HG03342 (cell line): Measurements from ENCODE around the gene HEBP1.
A peak's percentile ranks its signal among the peaks of the same experiment; 100 is the strongest.
"Not testable (repeated sequence)": the region's sequence is repeated elsewhere in the genome, so short reads cannot be mapped to it uniquely, and the experiment has no call there.

ENCODE experiments used
- ATAC-seq: cut with Tn5 transposase; IDR thresholded peaks from one replicate; pipeline ENCODE4 v1.9.1; 2021; ENCODE audit warnings: mild to moderate bottlenecking, moderate library complexity; ENCODE audit not compliant: unreplicated experiment

The HEBP1 gene, protein sequence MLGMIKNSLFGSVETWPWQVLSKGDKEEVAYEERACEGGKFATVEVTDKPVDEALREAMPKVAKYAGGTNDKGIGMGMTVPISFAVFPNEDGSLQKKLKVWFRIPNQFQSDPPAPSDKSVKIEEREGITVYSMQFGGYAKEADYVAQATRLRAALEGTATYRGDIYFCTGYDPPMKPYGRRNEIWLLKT

DNA sequence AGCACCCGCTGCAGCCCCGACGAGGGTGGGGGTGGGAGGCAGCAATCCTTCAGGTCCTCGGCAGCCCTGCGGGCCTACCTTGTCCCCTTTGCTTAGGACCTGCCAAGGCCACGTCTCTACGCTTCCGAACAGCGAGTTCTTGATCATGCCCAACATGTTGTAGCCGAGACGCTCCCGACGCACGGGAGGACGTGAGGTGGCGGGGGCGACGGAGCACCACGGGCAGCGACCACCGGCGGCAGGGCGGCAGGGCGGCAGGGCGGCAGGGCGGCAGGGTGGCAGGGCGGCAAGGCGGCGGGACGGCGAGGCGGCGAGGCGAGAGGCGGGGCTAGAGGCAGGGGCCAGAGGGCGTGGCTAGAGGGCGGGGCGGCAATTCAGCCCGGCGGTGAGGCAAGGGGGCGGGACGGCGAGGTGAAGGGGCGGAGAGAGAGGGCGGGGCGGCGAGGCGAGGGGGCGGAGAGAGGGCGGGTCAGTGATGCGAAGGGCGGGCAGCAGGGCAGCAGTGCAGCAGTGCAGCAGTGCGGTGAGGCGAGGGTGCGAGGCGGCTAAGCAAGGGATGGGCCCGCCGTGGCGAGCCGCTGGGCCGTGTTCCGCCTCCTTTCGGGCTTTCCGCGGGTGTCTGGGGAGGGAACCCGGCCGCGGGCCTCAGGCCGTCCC, at the start of gene HEBP1:
HEBP1 (minus strand) TSS at position 307 of the 657 bp plus-strand sequence; CDS start at position 156, 151 bp downstream.
- peak; percentile 89 for ATAC-seq

DNA sequence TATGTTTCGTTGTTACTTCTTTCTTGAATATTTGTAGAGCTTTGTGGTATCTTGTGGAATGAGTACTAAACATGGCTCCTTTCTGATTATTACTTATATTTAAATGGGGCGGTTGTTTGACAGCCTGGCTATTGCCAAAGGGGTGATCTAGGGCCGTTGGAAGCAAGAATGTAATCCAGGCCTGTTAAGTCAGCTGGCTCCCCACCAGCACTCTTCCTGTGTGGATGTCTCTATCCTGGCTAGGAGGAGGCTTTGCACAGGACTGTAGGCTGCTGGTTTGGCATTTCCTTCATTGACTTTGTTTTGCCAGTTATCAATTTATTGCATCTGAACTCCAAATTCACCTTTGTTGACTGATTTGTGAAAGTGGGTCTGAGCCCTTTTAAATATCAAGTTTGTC, 49.8 kb upstream of the HEBP1 start:
- no peak for ATAC-seq

DNA sequence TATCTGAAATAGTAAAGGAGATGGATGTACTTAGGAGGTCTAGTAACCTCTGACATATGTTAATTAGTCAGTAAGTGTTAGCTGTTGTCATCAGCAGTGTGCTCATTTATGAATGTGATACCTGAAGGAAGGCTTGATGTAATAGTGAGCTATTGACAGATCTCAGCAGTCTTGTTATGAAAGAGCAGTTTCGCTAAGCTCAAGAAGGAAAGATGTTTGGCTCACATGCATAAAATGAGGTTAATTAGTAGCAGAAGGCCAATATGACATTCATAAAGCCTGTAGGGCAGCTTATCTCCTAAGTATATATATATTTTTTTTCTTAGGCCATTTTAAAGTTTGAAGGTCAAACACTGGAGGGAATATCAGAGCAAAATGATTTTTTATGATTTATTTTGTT, 46.9 kb upstream of the HEBP1 start:
- peak; percentile 42 for ATAC-seq

DNA sequence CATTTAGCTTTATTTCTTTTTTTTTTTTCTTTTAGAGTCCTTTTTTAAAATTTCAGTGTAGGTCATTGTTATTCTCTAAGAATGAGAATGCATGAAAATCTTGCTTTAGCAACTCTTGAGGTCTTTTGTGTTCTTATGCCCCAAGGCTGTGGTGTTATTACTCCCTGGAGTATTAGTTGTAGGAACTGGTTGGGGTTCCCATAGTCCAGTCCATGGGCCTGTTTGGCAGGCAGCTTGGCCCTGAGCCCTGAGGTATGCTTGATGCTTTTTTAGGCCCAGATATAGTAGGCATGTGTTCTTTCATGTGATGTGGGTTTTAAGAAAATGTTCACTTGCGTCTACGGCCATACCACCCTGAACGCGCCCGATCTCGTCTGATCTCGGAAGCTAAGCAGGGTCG, 45.8 kb upstream of the HEBP1 start:
- no peak for ATAC-seq

DNA sequence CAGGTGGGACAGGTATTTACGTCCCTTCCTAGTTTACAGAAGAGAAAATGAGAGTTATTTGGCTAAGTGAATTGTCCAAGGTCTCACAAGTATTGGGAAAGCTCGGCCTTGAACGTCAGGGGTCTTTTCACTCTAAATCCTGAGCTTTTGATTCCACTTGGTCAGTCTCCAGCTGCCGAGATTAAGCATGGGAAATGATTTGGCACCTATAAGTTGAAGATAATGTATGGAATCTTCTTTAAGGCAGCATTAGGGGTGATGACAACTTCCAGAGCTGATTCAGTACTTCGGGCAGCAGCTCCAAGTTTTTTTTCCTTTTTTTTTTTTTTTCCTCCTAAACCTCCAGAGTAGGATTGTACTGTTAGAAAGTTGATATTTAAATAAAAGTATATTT, 44.8 kb upstream of the HEBP1 start:
- ATAC-seq, result no peak

DNA sequence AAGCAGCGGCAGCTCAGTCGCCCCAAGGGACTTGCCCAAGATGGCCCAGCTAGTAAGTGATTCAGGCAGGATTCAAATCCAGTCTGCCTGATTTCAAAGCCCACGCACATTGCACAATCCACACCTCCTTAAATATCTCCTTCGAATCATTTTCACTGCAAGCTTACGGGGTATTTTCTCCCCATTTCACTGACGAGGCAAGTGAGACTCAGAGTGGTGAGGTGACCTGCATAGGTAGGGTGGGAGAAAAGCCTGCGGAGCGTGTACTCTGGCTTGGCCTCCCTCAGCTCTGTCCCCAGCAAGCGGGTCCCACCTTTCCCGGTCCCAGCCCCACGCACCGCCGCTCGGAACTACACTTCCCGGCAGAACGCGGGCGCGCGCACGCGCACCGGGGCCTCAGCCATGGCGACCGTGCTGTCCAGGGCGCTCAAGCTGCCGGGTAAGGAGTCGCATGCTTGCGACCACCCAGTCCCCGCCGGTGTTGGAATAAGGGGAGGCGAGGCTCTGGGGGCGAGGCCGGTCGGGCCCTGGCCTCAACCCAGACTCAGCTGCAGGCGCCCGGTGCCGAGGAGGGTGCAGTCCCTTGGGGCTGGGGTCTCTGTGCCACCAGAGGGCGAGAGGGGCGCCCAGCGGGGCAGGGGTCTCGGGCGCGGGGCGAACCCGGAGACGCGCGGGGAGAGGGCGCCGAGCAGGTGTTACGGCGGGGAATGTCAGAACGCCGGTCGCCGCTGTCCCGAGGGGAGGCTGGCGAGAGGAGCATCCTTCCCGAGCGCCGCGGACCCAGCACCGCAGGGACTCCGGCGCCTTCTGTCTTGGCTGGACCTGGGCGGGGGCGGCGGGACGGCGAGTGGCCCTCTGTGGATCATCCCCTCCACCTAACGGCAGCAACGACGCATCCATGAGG, 44.2 kb upstream of the HEBP1 start, which contains the start of gene FAM234B:
FAM234B (plus strand) TSS at position 380 of the 904 bp plus-strand sequence; CDS start at position 403, 23 bp downstream.
- ATAC-seq, result peak; percentile 88

DNA sequence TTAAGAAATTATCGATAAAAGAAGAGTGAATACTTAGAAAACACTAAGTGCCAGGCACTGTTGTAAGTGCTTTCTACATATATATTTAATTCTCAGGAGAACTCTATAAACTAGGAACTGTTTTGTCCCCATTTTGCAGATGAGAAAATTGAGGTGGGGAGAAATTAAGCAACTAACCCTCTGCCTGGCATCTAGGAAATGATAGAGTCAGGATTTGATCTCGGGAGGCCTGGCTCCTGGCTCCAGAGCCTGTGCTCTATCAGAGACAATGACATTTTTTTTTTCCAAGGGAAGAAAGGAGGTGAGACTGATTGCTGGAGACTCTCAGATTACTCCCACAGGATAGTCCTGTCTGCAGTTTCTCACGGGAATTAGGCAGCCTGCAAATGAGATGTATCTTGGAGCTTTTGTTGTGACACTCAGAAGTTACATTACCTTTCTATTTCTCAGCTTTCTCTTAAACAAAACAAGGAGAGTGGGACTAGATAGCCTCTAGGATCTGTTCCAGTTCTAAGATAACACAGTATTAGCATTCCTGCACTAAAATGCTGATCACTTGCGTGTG, 42.7 kb upstream of the HEBP1 start:
- no peak for ATAC-seq

DNA sequence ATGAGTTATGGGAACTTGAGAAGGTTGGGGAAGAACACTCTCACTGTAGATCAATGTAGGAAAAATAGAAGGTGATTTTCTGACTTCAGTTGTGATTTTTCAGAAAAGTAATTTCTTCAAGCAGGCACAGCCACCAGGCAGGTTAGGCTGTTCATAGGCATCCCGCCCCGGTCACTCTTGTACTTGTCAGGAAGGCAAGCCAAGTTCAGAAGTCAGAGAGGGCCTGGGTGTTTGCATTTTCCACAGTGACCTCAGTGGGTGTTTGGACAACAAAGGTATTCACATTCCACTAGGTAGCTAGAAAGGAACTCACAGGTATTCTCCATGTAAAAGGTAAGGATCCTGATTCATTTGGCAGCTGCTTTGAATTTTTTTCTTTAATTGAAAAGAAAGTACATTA, 41.2 kb upstream of the HEBP1 start:
- no peak for ATAC-seq

DNA sequence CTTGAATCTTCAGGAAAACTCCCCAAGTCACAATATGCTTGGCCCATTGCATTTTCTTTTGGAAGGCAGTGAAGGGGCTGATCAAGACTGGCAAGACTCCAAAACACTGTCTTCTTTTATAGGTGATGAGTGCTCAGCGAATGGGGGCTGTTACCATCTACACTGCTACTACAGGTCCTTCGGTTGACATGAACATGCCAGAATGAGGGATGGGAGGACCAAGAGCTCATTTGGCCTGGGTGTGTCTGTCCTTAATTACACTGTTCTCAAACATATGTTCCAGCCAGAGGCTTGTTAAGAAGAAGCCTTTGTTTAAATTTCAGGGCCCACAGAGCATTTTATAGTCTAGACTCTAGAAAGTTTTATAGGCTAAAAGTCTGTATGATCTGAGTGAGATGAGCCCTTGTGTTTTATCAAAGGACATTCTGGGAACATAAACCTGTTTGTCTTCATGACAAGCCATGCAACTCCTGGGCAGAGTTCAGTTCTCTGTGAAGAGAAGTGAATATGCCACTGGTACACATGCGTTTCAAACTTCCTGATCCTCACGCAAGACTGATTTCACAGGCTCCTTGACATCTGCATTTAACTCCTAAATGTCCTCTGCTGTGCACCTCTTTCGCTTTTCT, 39.4 kb upstream of the HEBP1 start:
- ATAC-seq, result no peak

DNA sequence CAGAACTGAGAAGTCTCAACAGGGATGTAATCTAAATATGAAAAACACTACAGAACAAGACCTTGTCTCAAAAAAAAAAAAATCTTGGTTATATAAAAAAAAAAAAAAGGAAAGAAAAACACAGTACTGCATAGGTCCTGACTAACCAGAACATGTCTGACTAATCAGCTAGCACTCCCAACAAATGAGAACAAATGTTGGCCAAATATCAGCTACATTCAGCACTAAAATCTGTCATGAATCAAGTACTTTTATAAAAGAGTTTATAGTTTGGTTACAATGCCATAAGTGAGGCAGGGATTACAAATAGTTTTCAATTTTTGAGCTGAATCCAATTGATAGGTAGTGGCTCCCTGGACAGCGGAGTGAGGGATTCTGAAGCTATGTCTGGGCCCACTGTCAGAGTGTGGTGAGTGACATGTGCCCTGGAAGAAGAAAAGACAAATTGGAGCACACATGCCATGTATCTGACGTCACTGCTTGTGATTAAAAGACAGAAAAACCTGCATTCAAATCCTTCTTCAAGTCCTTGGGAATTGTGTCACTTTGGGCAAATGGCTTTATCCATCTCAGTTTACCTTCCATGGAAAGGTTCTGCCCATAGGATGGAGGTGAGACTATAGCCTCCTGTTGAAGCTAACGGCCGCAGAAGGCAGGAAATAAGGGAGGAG, 38.6 kb upstream of the HEBP1 start:
- ATAC-seq, result no peak

DNA sequence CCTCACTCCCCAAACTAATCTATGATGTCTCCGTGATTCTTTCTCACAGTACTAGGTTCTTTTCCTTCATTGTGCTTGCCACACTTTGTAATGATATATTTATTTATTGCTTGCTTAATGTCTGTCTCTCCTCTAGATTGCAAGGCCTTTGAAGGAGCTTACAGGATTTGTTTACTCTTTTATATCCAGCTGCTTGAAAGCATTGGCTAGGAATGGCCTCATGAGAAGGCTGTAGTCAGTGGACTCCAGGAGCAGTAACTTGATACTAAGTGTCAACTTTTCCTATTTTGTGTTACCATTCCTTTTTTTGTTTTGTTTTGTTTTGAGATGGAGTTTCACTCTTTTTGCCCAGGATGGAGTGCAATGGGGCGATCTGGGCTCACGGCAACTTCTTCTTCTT, 36.8 kb upstream of the HEBP1 start:
- no peak for ATAC-seq

DNA sequence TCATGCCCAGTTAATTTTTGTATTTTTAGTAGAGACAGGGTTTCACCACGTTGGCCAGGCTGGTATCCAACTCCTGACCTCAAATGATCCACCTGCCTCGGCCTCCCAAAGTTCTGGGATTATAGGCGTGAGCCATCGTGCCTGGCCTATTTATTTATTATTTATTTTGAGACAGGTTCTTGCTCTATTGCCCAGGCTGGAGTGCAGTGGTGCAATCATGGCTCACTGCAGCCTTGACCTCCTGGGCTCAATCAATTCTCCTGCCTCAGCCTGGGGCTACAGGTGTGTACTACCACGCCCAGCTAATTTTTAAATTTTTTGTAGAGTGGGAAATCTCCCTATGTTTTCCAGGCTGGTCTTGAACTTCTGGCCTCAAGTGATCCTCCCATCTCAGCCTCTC, 35.3 kb upstream of the HEBP1 start:
- not testable (repeated sequence) for ATAC-seq

DNA sequence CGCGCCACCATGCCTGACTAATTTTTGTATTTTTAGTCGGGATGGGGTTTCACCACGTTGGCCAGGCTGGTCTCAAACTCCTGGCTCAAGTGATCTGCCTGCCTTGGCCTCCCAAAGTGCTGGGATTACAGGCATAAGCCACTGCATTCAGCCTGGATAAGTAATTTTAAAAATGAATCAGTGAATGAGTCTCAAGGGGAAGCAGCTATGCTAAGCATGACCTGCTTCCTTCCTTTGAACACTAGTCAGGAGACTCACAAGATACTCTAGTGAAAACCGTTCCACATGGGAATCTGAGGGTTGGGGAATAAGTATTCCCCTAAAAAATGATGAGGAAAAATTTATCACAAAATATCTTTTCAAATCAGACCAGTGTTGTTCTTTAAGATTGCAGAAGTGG, 33.4 kb upstream of the HEBP1 start:
- no peak for ATAC-seq

DNA sequence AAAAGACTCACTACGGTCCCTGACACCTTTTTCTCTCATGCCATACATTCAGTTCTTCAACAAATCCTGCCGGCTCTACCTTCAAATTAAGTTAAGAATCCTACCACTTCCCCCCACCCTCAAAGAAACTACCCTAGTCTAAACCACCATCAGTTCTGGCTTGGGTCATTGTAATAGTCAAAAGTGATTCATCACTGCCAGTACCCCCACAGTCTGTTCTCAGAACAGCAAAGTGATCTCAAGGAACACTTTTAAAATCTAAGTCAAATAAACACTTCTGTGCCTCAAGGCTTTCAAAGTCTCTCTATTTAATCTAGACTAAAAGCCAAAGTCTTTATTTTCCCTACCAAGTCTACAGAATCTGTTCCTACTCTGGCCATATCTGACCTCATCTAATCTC, 32.1 kb upstream of the HEBP1 start:
- ATAC-seq, result no peak

DNA sequence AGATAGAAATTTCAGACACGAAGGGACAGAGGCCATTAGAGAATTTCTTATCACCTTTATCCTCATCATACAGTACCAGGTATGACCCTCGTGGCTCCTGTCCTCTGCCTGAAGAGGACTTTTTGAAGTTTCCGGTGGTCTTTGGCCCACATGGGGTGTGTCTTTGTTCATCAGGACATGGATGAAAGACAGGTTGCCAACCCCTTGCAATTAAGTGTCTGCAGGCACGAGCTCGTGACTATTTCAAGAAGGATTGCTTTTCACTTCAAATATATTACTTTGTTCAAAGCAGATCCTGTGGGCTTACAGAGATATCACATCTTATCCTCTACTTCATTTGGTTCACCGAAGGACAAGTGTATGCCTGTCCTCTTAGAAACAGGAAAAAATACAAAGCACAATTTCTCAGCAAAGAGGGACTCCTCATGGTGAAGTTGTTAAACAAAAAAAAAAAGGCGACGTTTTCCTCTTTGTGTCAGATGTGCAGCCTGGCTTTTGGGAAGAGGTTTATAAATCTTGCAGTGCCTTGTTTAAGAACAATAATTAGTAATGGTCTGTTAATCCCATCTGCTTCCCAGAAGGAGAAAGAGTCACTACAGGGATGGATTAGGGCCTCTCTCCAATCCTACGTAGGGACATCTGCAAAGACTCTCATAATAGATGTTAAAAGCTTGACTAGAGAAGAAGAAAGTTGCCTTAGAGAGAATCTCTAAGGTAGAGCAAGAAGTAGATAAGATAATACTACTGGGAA, 30.7 kb upstream of the HEBP1 start:
- ATAC-seq, result no peak

DNA sequence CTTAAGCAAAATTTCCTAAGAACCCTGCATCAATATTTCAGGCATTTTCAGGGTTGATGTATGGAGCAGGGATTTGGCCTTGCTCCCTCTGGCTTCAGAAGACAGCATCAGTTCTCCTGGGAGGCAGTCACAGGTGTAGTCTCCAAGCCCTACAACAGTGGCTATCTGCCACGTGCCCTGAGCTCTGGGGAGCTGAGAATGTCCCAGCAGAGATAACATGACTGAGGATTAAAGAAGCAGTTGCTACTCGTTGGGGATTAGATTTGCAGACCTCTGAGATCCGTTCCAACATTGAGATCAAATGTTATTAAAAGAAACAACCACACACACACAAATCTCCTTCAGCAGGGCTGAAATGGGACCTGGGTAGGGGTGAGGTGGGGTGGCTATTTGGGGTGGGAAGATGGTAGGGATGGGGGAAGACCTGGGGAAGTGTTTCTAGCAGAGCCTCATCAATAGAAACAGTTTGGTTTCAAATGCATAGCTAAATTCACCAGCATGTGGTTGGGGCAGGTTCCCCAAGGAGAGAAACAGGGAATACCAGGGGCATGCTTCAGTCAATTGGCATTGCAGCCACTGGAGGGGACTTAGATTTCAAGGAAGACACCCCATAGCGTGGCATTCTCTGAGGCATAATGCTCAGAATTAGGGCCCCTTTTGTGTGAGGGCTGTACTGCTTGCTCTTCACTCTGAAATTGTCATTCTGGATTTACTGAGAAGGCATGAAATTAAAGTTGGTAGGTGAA, 28.9 kb upstream of the HEBP1 start:
- ATAC-seq, result no peak

DNA sequence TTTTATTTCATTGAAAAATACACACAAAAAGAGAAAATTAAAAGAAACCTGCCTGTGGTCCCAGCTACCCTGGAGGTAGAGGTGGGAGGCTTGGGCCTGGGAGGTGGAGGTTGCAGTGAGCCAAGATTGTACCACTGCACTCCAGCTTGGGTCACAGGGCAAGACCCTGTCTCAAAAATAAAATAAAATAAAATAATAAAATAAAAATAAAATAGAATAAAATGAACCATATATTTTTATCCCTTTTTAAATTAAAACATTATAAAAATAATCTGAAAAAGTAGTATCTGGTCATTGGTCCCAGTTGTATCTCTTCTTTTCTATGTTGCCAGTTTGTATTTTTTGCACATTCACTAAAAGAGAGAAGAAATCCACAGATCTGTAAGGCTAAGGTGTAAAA, 27.4 kb upstream of the HEBP1 start:
- no peak for ATAC-seq

DNA sequence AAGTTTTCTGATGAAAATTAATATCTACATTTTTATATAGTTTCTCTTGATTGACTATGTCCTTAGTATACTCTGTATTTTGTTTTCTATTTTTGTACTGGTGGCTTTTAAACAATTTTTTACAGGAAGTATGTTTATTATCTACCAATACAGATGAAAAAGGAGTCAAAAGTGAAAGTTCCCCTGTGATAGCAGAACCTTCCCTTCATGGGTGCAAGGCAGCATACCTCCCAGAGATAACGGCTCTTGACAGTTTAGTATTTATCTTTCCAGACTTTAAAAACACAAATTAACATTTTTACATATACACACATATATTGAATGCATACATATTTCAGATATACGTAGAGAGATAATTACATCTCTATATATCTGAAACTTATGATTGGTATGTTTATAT, 27.0 kb upstream of the HEBP1 start:
- ATAC-seq, result no peak

DNA sequence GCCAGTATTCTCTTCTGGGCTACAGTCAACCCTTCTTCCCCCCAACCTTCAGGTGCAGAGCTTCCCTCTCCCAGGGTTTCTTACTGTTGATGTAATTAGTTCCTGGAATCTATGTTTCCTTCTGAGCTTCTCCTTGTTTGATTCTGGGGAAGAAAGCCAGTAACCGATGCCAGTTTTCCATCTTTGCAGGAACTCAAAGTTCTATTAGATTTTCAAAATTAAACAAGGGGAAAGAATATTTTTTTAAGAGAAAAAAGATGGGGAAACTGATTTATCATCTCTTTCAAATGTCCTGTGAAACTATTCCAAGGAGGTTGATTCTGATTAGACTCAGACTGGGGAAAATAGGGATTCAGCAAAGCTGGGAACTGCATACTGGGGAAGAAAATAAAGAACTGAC, 26.2 kb upstream of the HEBP1 start:
- ATAC-seq, result no peak
